AG09319 (cell line): ENCODE data around the gene SLC2A5.
A peak's percentile ranks its signal among the peaks of the same experiment; 100 is the strongest.
"Not testable (repeated sequence)": the region's sequence is repeated elsewhere in the genome, so short reads cannot be mapped to it uniquely, and the experiment has no call there.

Source experiments
- DNase-seq: peaks from one replicate; pipeline ENCODE4 v3.0.0-alpha.2; 2010; ENCODE audit warnings: low read depth; ENCODE audit errors: extremely low read depth
- TF ChIP-seq, protein P1 (sequence below): IDR thresholded peaks from 2 replicates; pipeline ENCODE4 v1.5.1; 2011; ENCODE audit warnings: low read depth, mild to moderate bottlenecking, inconsistent platforms, low read length, moderate library complexity

Gene SLC2A5

DNA sequence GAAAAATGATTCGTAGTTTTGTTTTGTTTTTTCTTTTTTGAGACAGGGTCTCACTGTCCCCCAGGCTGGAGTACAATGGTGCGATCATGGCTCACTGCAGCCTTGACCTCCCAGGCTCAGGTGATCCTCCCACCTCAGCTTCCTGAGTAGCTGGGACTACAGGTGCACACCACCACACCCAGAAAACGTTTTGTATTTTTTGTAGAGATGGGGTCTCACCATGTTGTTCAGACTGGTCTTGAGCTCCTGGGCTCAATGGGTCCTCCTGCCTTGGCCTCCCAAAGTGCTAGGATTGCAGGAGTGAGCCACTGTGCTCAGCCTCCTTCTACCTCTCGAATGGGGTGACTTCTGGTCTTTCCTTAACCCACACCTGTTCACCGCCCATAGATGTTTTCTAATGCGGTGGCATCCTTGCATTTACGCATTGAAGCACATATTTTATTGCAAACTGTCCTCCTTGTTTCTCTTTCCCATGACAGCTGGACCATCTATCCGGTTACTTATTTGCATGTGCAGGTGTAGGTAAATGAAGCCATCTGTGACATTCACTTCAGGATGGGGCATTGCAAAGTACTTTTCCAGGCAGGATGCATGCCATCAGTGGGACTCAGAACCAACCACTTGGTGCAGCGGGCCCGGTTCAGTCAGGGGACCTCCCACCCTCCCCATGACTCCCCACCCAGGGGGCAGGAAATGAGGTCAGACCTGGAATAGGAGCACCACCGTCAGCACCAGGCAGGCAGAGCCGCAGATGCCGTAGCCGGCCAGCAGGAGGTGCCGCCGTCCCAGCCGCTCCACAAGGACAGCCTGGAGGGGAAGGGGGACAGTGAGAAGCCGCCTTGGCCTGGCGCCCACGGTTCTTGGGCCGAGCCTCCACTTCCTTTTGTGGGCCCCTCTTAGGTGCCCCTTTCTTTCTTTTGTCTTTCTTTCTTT is 59.7 kb downstream of the SLC2A5 start:
- TF ChIP-seq, protein P1, sequence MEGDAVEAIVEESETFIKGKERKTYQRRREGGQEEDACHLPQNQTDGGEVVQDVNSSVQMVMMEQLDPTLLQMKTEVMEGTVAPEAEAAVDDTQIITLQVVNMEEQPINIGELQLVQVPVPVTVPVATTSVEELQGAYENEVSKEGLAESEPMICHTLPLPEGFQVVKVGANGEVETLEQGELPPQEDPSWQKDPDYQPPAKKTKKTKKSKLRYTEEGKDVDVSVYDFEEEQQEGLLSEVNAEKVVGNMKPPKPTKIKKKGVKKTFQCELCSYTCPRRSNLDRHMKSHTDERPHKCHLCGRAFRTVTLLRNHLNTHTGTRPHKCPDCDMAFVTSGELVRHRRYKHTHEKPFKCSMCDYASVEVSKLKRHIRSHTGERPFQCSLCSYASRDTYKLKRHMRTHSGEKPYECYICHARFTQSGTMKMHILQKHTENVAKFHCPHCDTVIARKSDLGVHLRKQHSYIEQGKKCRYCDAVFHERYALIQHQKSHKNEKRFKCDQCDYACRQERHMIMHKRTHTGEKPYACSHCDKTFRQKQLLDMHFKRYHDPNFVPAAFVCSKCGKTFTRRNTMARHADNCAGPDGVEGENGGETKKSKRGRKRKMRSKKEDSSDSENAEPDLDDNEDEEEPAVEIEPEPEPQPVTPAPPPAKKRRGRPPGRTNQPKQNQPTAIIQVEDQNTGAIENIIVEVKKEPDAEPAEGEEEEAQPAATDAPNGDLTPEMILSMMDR, result peak; percentile 64
- DNase-seq, result no peak

DNA sequence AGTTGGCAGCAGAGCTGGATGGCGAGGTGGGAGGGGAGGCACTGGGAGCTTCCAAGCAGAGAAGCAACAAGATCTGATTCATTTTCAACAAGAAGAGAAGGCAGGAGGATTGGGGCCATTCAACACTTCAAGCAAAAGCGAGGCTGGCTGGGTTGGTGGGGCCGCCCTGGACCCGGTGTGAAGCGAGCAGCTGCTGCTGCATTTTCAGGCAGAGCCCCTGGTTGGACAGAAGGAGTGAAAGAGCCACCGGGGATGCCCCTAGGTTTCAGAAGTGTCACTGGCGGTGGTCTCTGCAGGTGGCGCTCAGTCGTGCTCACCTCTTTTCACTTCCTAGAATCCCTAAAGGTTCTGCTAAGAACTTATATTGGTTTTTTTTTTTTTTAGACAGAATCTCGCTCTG is 61.2 kb downstream of the SLC2A5 start:
- TF ChIP-seq, protein P1, result no peak
- no peak for DNase-seq

DNA sequence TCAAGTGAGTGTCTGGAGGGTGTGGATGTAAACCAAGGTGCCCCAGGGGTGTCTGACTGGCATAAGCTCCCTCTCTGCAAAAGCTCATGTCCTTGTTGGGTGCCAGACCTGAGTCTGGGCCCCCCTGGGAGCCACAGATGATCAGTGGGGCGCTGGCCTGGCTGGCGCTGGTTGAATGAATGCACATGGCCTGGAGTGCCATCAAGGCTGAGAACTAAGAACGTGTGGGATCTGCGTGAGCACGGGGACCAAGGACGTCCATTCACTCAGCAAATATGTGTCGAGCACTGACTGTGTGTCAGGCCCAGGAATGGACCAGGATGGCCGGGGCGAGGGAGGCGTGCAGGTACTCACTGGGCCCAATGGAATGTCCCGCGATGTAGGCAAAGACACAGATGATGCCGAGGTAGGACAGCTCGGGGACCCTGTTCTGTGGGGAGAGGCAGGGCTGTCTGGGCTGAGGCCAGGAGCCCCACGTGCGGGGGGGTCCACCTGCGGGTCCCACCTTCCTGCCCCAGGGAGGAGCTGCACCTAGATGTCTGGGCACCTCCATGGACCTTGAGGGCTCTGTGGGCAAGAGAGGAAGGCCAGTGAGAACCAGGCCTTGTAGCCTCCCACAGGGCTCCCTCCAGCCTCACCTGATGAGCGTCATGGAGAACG is 62.3 kb downstream of the SLC2A5 start:
- TF ChIP-seq, protein P1, result no peak
- DNase-seq, result no peak

GRCh38 chr1:9005395-9005708 is 64.1 kb downstream of the SLC2A5 start:
- TF ChIP-seq, protein P1, result no peak
- DNase-seq, result no peak

GRCh38 chr1:9004700-9005394 is 64.6 kb downstream of the SLC2A5 start:
- TF ChIP-seq, protein P1, result peak; percentile 96
- DNase-seq, result peak; percentile 78

- TF ChIP-seq, protein P1, result no peak
- DNase-seq, result no peak
These were observed 65.3 kb downstream of the SLC2A5 start for GRCh38 chr1:9004031-9004699.

DNA sequence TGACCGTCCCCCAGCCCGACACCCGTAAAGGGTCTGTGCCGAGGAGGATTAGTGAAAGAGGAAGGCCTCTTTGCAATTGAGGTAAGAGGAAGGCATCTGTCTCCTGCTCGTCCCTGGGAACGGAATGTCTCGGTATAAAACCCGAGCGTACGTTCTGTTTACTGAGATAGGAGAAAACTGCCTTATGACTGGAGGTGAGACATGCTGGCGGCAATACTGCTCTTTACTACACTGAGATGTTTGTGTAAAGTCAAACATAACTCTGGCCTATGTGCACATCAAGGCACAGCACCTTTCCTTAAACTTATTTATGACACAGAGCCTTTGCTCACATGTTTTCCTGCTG is 67.2 kb downstream of the SLC2A5 start:
- DNase-seq, result not testable (repeated sequence)

- DNase-seq, result not testable (repeated sequence)
These were observed 67.8 kb downstream of the SLC2A5 start for GRCh38 chr1:9001534-9002214.

GRCh38 chr1:8993962-8994675 is 75.3 kb downstream of the SLC2A5 start:
- not testable (repeated sequence) for DNase-seq
